Adipocyte (in vitro differentiated cells): ENCODE results near the gene RUNX3.

ENCODE experiments used
- DNase-seq: peaks from one replicate; pipeline ENCODE4 v3.0.0-alpha.2; 2015; ENCODE audit warnings: low read depth
- H3K27me3 ChIP-seq: replicated peaks from 2 replicates; pipeline ENCODE4 v1.7.0; 2013; ENCODE audit warnings: mild to moderate bottlenecking, low read length, moderate library complexity; ENCODE audit not compliant: control insufficient read depth, insufficient read depth
- H3K36me3 ChIP-seq: 2 replicates; pipeline ENCODE4 v1.7.0; 2013; ENCODE audit warnings: low read length, mild to moderate bottlenecking, moderate library complexity; ENCODE audit not compliant: control insufficient read depth, insufficient read depth, severe bottlenecking
- H3K4me1 ChIP-seq: 2 replicates; pipeline ENCODE4 v1.7.0; 2013; ENCODE audit warnings: mild to moderate bottlenecking, low read length, moderate library complexity; ENCODE audit not compliant: control insufficient read depth, insufficient read depth
- H3K4me3 ChIP-seq: 2 replicates; pipeline ENCODE4 v1.7.0; 2013; ENCODE audit warnings: mild to moderate bottlenecking, low read length, moderate library complexity
- H3K9ac ChIP-seq: 2 replicates; pipeline ENCODE4 v1.7.0; 2013; ENCODE audit warnings: mild to moderate bottlenecking, low read length, moderate library complexity
- H3K9me3 ChIP-seq: 2 replicates; pipeline ENCODE4 v1.7.0; 2013; ENCODE audit warnings: mild to moderate bottlenecking, low read length, moderate library complexity; ENCODE audit not compliant: control insufficient read depth

RUNX3 gene

GRCh38 chr1:24940231-24940630 lies 10.2 kb upstream of the RUNX3 start:
- peaks cover 45% of the 10 kb centered on the region for H3K27me3 ChIP-seq

GRCh38 chr1:24939675-24940193 lies 9.7 kb upstream of the RUNX3 start:
- Histone ChIP-seq H3K27me3 (peaks cover 50% of the 10 kb centered on the region), H3K9ac (no peak overlapping the region), H3K9me3 (no peaks in the 10 kb centered on the region), H3K4me1 (no peaks in the 10 kb centered on the region), H3K4me3 (no peak overlapping the region), H3K36me3 (no peaks in the 10 kb centered on the region)
- DNase-seq = no peak

More at GRCh38 chr1:24940231-24940630, 10.2 kb upstream of the RUNX3 start:
- no peaks in the 10 kb centered on the region for H3K4me1 ChIP-seq
- H3K36me3 ChIP-seq = no peaks in the 10 kb centered on the region
- no peak overlapping the region for H3K4me3 ChIP-seq
- H3K9ac ChIP-seq = no peak overlapping the region
- no peak for DNase-seq
- H3K9me3 ChIP-seq = no peaks in the 10 kb centered on the region

- no peak overlapping the region for H3K9ac ChIP-seq
- H3K27me3 ChIP-seq = peaks cover 56% of the 10 kb centered on the region
- no peak overlapping the region for H3K4me3 ChIP-seq
Observed at GRCh38 chr1:24939040-24939674, 9.1 kb upstream of the RUNX3 start.

GRCh38 chr1:24938276-24938675 lies 8.2 kb upstream of the RUNX3 start:
- Histone ChIP-seq H3K36me3 (no peaks in the 10 kb centered on the region), H3K4me3 (no peak overlapping the region), H3K4me1 (no peaks in the 10 kb centered on the region), H3K9ac (no peak overlapping the region), H3K9me3 (no peaks in the 10 kb centered on the region), H3K27me3 (peaks cover 58% of the 10 kb centered on the region)
- DNase-seq = no peak

More at GRCh38 chr1:24939040-24939674, 9.1 kb upstream of the RUNX3 start:
- no peaks in the 10 kb centered on the region for H3K4me1 ChIP-seq
- H3K9me3 ChIP-seq = no peaks in the 10 kb centered on the region
- H3K36me3 ChIP-seq = no peaks in the 10 kb centered on the region
- DNase-seq = no peak

GRCh38 chr1:24936684-24937083 lies 6.6 kb upstream of the RUNX3 start:
- Histone ChIP-seq H3K27me3 (peaks cover 58% of the 10 kb centered on the region), H3K4me1 (no peaks in the 10 kb centered on the region), H3K4me3 (no peak overlapping the region), H3K9ac (no peak overlapping the region), H3K36me3 (no peaks in the 10 kb centered on the region), H3K9me3 (no peaks in the 10 kb centered on the region)
- DNase-seq = no peak

GRCh38 chr1:24935615-24936484 lies 5.8 kb upstream of the RUNX3 start:
- Histone ChIP-seq H3K27me3 (peaks cover 61% of the 10 kb centered on the region), H3K4me1 (no peaks in the 10 kb centered on the region), H3K36me3 (no peaks in the 10 kb centered on the region), H3K9ac (no peak overlapping the region), H3K9me3 (no peaks in the 10 kb centered on the region), H3K4me3 (no peak overlapping the region)
- no peak for DNase-seq

- no peak for DNase-seq
- no peaks in the 10 kb centered on the region for H3K36me3 ChIP-seq
- H3K4me1 ChIP-seq = no peaks in the 10 kb centered on the region
- no peak overlapping the region for H3K4me3 ChIP-seq
- H3K9me3 ChIP-seq = no peaks in the 10 kb centered on the region
- H3K9ac ChIP-seq = no peak overlapping the region
- H3K27me3 ChIP-seq = peaks cover 64% of the 10 kb centered on the region
Observed at GRCh38 chr1:24935196-24935526, 5.1 kb upstream of the RUNX3 start.

GRCh38 chr1:24934310-24935195 lies 4.5 kb upstream of the RUNX3 start:
- Histone ChIP-seq H3K4me3 (no peak overlapping the region), H3K9ac (no peak overlapping the region), H3K36me3 (no peaks in the 10 kb centered on the region), H3K9me3 (no peaks in the 10 kb centered on the region), H3K27me3 (peaks cover 63% of the 10 kb centered on the region), H3K4me1 (no peaks in the 10 kb centered on the region)
- DNase-seq = no peak

- Histone ChIP-seq H3K36me3 (no peaks in the 10 kb centered on the region), H3K4me3 (no peak overlapping the region), H3K27me3 (peaks cover 67% of the 10 kb centered on the region), H3K9ac (no peak overlapping the region), H3K9me3 (no peaks in the 10 kb centered on the region), H3K4me1 (no peaks in the 10 kb centered on the region)
- DNase-seq = no peak
Observed at GRCh38 chr1:24933468-24933867, 3.4 kb upstream of the RUNX3 start.

GRCh38 chr1:24932725-24933294 lies 2.7 kb upstream of the RUNX3 start:
- H3K4me3 ChIP-seq = no peak overlapping the region
- no peaks in the 10 kb centered on the region for H3K36me3 ChIP-seq
- no peaks in the 10 kb centered on the region for H3K9me3 ChIP-seq
- no peak overlapping the region for H3K9ac ChIP-seq
- no peak for DNase-seq
- no peaks in the 10 kb centered on the region for H3K4me1 ChIP-seq
- peaks cover 73% of the 10 kb centered on the region for H3K27me3 ChIP-seq
